Hepatocyte (in vitro differentiated cells): ENCODE measurements around the gene LDLRAD3.

ENCODE experiments used
- EZH2 ChIP-seq: fragments of 200-600 bp; sonication (generic); IDR thresholded peaks from 2 replicates; pipeline ENCODE4 v1.6.1; 2016; ENCODE audit warnings: antibody characterized with exemption, mild to moderate bottlenecking, borderline replicate concordance
- TF ChIP-seq, protein P1 (sequence below): fragments of 200-600 bp; sonication (generic); IDR thresholded peaks from 2 replicates; pipeline ENCODE4 v1.5.1; 2016; ENCODE audit warnings: antibody characterized with exemption, mild to moderate bottlenecking; ENCODE audit not compliant: poor library complexity

DNA sequence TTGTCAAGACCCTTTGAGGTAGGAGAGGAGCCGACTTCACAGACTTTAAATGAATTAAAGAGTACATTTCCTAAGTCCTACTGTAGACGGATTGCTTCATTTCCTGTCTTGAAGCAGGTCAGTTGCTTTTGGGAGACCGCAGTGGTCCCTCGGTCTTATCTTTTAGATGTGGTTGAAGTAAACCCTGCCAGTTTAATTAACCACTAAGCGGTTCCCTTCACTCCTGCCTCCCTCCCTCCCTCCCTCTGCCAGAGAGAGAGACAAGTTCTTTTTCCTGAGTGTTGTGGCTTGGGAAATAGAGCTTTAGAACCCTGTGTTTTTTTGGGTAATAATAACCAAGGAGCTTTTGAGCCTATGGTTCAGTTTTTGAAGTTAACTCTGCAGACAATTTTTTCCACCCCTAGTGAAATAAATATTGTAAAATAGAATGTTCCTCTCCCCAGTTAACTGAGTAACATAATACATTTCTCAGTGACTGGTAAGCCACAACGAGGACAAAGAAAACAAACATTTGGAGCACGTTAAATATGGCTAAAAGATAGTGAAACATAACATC, 147.5 kb downstream of the LDLRAD3 start:
- TF ChIP-seq, protein P1, sequence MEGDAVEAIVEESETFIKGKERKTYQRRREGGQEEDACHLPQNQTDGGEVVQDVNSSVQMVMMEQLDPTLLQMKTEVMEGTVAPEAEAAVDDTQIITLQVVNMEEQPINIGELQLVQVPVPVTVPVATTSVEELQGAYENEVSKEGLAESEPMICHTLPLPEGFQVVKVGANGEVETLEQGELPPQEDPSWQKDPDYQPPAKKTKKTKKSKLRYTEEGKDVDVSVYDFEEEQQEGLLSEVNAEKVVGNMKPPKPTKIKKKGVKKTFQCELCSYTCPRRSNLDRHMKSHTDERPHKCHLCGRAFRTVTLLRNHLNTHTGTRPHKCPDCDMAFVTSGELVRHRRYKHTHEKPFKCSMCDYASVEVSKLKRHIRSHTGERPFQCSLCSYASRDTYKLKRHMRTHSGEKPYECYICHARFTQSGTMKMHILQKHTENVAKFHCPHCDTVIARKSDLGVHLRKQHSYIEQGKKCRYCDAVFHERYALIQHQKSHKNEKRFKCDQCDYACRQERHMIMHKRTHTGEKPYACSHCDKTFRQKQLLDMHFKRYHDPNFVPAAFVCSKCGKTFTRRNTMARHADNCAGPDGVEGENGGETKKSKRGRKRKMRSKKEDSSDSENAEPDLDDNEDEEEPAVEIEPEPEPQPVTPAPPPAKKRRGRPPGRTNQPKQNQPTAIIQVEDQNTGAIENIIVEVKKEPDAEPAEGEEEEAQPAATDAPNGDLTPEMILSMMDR = no peak
- TF ChIP-seq EZH2 = no peak
